Smooth muscle cell (in vitro differentiated cells): ENCODE data around the gene CD300A. TPM values are rescaled to one million over a fixed set of nuclear protein-coding genes. Genes with fewer than 3 reads are reported as not detected.

Source experiments
- DNase-seq: peaks from one replicate; lab custom pipeline; 2025; ENCODE audit not compliant: unreplicated experiment; lab: John Stamatoyannopoulos, UW
- H2AFZ ChIP-seq: fragments of 200-600 bp; sonication (generic); 2 replicates; pipeline ENCODE4 v1.6.0; 2016; ENCODE audit warnings: antibody characterized with exemption, low read depth, mild to moderate bottlenecking
- H3F3A ChIP-seq: fragments of 200-600 bp; sonication (generic); 2 replicates; pipeline ENCODE4 v1.6.0; 2017; ENCODE audit warnings: antibody characterized with exemption, low read depth
- H3K27ac ChIP-seq: fragments of 200-600 bp; sonication (generic); 2 replicates; pipeline ENCODE4 v1.5.1; 2016; ENCODE audit warnings: low read depth, mild to moderate bottlenecking
- H3K27me3 ChIP-seq: fragments of 200-600 bp; sonication (generic); 2 replicates; pipeline ENCODE4 v1.6.1; 2016; ENCODE audit warnings: low read depth, mild to moderate bottlenecking
- H3K36me3 ChIP-seq: fragments of 200-600 bp; sonication (generic); 2 replicates; pipeline ENCODE4 v1.5.1; 2016; ENCODE audit warnings: low read depth
- H3K4me1 ChIP-seq: fragments of 200-600 bp; sonication (generic); 2 replicates; pipeline ENCODE4 v1.5.1; 2016; ENCODE audit warnings: low read depth
- H3K4me2 ChIP-seq: fragments of 200-600 bp; sonication (generic); 2 replicates; pipeline ENCODE4 v1.6.0; 2016; ENCODE audit warnings: mild to moderate bottlenecking
- H3K4me3 ChIP-seq: fragments of 200-600 bp; sonication (generic); 2 replicates; pipeline ENCODE4 v1.5.1; 2016; ENCODE audit warnings: mild to moderate bottlenecking
- H3K79me2 ChIP-seq: fragments of 200-600 bp; sonication (generic); 2 replicates; pipeline ENCODE4 v1.6.0; 2016; ENCODE audit warnings: low read depth, mild to moderate bottlenecking
- H3K9ac ChIP-seq: fragments of 200-600 bp; sonication (generic); 2 replicates; pipeline ENCODE4 v1.6.0; 2016; ENCODE audit warnings: low read depth
- H3K9me3 ChIP-seq: fragments of 200-600 bp; sonication (generic); replicated peaks from 2 replicates; pipeline ENCODE4 v1.5.1; 2016; ENCODE audit warnings: low read depth
- H4K20me1 ChIP-seq: fragments of 200-600 bp; sonication (generic); 2 replicates; pipeline ENCODE4 v1.6.0; 2016; ENCODE audit warnings: low read depth
- CTCF ChIP-seq: fragments of 200-600 bp; sonication (generic); IDR thresholded peaks from 2 replicates; pipeline ENCODE4 v1.5.1; 2017; ENCODE audit warnings: borderline replicate concordance, mild to moderate bottlenecking, antibody characterized with exemption; ENCODE audit not compliant: insufficient read depth, poor library complexity, severe bottlenecking
- WGBS: methylation state at CpG from one replicate; pipeline ENCODE4 v1.1.7; 2016; ENCODE audit warnings: low lambda C conversion rate; 5-methylcytosine and 5-hydroxymethylcytosine counted together
- polyA plus RNA-seq: library from polyadenylated mRNA; unstranded; fragments of >200 nt; fragmentation: Nextera tagmentation; extraction: Ambion mirVana; gene quantifications from 2 replicates; pipeline ENCODE4 v1.2.1, GENCODE V29; 2016
- total RNA-seq: library from RNA; depleted of rRNA; stranded (reverse); fragments of >200 nt; gene quantifications from 2 replicates; pipeline ENCODE4 v1.2.3, GENCODE V29; 2014

Gene CD300A
- total and polyA plus RNA-seq, 2 experiments from 2014 or later: not detected

GRCh38 chr17:74437702-74438101 lies 28.7 kb upstream of the CD300A start:
- Histone ChIP-seq H3K9me3 (no peaks in the 10 kb centered on the region), H2AFZ (no peak overlapping the region), H3K36me3 (no peaks in the 10 kb centered on the region), H3K27ac (no peak overlapping the region), H3K4me1 (peaks cover 7% of the 10 kb centered on the region), H4K20me1 (peaks cover 97% of the 10 kb centered on the region), H3K9ac (no peak overlapping the region), H3K4me2 (no peak overlapping the region), H3K4me3 (no peak overlapping the region), H3K79me2 (peaks cover 65% of the 10 kb centered on the region), H3F3A (no peaks in the 10 kb centered on the region), H3K27me3 (no peaks in the 10 kb centered on the region)
- 73% methylated on average over 3 of the region's 3 CpGs for WGBS
- peak; percentile 60 for TF ChIP-seq CTCF
- DNase-seq: no peak

- H3K9ac ChIP-seq: no peak overlapping the region
Measured at GRCh38 chr17:74439691-74440567, 26.5 kb upstream of the CD300A start.

GRCh38 chr17:74441537-74441936 lies 24.9 kb upstream of the CD300A start:
- whole genome bisulfite sequencing: 95% methylated on average over 7 of the region's 7 CpGs
- Histone ChIP-seq H2AFZ (no peak overlapping the region), H3K79me2 (peaks cover 29% of the 10 kb centered on the region), H3K4me1 (peaks cover 3% of the 10 kb centered on the region), H3K27ac (no peak overlapping the region), H3F3A (no peaks in the 10 kb centered on the region), H3K9me3 (no peaks in the 10 kb centered on the region), H3K4me2 (no peak overlapping the region), H3K4me3 (no peak overlapping the region), H4K20me1 (peaks cover 78% of the 10 kb centered on the region), H3K9ac (no peak overlapping the region), H3K27me3 (no peaks in the 10 kb centered on the region), H3K36me3 (no peaks in the 10 kb centered on the region)
- TF ChIP-seq CTCF: no peak
- DNase-seq: no peak

More at GRCh38 chr17:74439691-74440567, 26.5 kb upstream of the CD300A start:
- Histone ChIP-seq H2AFZ (no peak overlapping the region), H3K9me3 (no peaks in the 10 kb centered on the region), H3K27ac (no peak overlapping the region), H3K4me2 (no peak overlapping the region), H3K4me3 (no peak overlapping the region), H3K4me1 (peaks cover 3% of the 10 kb centered on the region), H3K36me3 (no peaks in the 10 kb centered on the region), H4K20me1 (peaks cover 86% of the 10 kb centered on the region), H3F3A (no peaks in the 10 kb centered on the region), H3K79me2 (peaks cover 45% of the 10 kb centered on the region), H3K27me3 (no peaks in the 10 kb centered on the region)
- 98% methylated on average over 31 of the region's 31 CpGs for WGBS
- TF ChIP-seq CTCF: no peak
- no peak for DNase-seq

GRCh38 chr17:74442291-74442669 lies 24.2 kb upstream of the CD300A start:
- no peak overlapping the region for H3K9ac ChIP-seq
- no peak for TF ChIP-seq CTCF
- H3K27me3 ChIP-seq: no peaks in the 10 kb centered on the region
- H3K9me3 ChIP-seq: no peaks in the 10 kb centered on the region
- H3K4me2 ChIP-seq: no peak overlapping the region
- WGBS: 94% methylated on average over 6 of the region's 6 CpGs
- H3K4me1 ChIP-seq: peaks cover 3% of the 10 kb centered on the region
- H3K4me3 ChIP-seq: no peak overlapping the region
- peaks cover 76% of the 10 kb centered on the region for H4K20me1 ChIP-seq
- H3F3A ChIP-seq: no peaks in the 10 kb centered on the region
- DNase-seq: no peak
- no peak overlapping the region for H3K27ac ChIP-seq
- H3K36me3 ChIP-seq: no peaks in the 10 kb centered on the region
- peaks cover 21% of the 10 kb centered on the region for H3K79me2 ChIP-seq
- no peak overlapping the region for H2AFZ ChIP-seq
